Urothelium cell line (cell line): ENCODE measurements around the gene NKIRAS1.
A peak's percentile ranks its signal among the peaks of the same experiment; 100 is the strongest.
"Not testable (repeated sequence)": the region's sequence is repeated elsewhere in the genome, so short reads cannot be mapped to it uniquely, and the experiment has no call there.

Experiments
- DNase-seq: peaks from one replicate; pipeline ENCODE4 v3.0.0; 2011; ENCODE audit warnings: low spot score, mixed read lengths
- FAIRE-seq: peaks from 2 replicates; lab custom pipeline; 2011; peaks lifted over from hg19 to GRCh38; lab: Jason Lieb, UNC

The NKIRAS1 gene

GRCh38 chr3:23911397-23911796 is 5.4 kb downstream of the NKIRAS1 start:
- FAIRE-seq (no peak), DNase-seq (no peak)

GRCh38 chr3:23909341-23909740 is 7.4 kb downstream of the NKIRAS1 start:
- FAIRE-seq (no peak), DNase-seq (no peak)

- FAIRE-seq = no peak
- no peak for DNase-seq
Measured at GRCh38 chr3:23904545-23904944, 12.2 kb downstream of the NKIRAS1 start.

DNA sequence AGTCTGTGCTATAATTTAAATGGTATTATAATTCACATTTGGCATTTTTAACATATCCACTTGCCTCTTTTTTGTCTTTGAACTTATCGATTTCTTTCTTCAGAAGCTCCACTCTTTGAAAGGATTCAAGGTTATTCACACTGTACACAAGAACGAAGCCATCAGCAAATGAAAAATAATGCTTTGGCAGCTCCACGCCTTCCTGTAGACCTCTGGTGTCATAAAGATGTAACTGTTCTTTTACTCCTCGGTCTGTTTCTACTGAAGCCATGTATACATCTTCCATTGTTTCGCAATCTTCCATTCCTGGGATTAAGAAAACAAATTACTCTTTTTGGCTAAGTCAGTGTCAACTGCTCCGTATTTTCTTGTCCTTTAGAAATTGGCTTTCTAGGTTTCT is 16.0 kb downstream of the NKIRAS1 start:
- DNase-seq = no peak
- FAIRE-seq = no peak

- FAIRE-seq (no peak), DNase-seq (no peak)
Measured at GRCh38 chr3:23895181-23895580, 21.6 kb downstream of the NKIRAS1 start.

DNA sequence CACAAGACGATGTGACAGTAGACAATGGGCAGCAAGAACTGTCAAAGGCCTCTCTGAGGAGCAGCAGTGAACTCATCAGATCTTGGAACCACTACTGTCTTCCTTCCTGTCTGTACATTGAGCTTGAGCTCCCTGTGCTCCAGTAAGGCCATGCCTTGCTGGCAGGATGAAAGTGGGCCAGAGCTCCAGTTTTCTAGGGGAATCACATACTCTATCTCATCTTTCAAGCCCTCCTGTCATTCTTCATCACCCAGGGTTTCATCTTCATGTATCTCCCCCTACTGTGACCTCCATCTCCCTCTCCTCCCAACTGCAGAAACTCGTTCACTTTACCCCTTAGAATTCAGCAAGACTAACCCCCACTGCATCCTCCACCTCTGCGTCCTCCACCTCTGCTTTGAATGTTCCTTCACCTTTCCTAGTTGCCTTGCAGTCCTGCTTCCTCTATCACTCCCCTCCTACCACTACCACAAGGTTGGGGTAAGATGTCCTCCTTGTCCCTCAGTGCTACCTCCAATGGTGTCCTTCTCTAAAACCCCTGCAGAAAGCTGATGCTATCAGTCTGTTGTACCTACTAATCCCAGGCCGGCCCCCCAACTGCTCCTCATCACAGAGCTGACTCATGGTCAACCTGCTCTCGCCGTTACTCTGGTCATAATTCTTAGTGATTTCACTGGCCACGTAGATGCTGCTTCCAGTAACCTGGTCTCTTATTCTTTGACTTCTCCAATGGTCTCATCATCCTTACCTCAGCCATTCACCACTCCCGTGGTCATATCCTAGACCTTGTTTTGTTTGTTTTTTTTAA is 22.3 kb downstream of the NKIRAS1 start:
- DNase-seq (no peak), FAIRE-seq (no peak)

GRCh38 chr3:23889950-23890349 is 26.8 kb downstream of the NKIRAS1 start:
- DNase-seq (no peak), FAIRE-seq (no peak)

- no peak for FAIRE-seq
- no peak for DNase-seq
Measured at GRCh38 chr3:23889386-23889785, 27.4 kb downstream of the NKIRAS1 start.

- DNase-seq (no peak), FAIRE-seq (no peak)
Measured at GRCh38 chr3:23888617-23889228, 28.1 kb downstream of the NKIRAS1 start.

GRCh38 chr3:23886311-23886710 is 30.5 kb downstream of the NKIRAS1 start:
- no peak for FAIRE-seq
- no peak for DNase-seq

GRCh38 chr3:23885210-23885609 is 31.6 kb downstream of the NKIRAS1 start:
- no peak for DNase-seq
- no peak for FAIRE-seq

GRCh38 chr3:23884481-23884880 is 32.3 kb downstream of the NKIRAS1 start:
- no peak for FAIRE-seq
- no peak for DNase-seq

GRCh38 chr3:23882487-23882918 is 34.3 kb downstream of the NKIRAS1 start:
- no peak for DNase-seq

DNA sequence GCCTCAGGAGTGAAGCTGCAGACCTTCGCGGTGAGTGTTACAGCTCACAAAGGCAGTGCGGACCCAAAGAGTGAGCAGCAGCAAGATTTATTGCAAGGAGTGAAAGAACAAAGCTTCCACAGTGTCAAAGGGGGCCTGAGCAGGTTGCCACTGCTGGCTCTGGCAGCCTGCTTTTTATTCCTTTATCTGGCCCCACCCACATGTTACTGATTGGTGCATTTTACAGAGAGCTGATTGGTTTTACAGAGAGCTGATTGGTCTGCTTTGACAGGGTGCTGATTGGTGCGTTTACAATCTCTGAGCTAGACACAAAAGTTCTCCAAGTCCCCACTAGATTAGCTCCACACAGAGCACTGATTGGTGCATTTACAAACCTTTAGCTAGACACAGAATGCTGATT is 34.8 kb downstream of the NKIRAS1 start:
- not testable (repeated sequence) for DNase-seq, FAIRE-seq

More at GRCh38 chr3:23882487-23882918, 34.3 kb downstream of the NKIRAS1 start:
- FAIRE-seq = no peak

- FAIRE-seq (no peak), DNase-seq (no peak)
Measured at GRCh38 chr3:23880703-23881339, 36.0 kb downstream of the NKIRAS1 start.

DNA sequence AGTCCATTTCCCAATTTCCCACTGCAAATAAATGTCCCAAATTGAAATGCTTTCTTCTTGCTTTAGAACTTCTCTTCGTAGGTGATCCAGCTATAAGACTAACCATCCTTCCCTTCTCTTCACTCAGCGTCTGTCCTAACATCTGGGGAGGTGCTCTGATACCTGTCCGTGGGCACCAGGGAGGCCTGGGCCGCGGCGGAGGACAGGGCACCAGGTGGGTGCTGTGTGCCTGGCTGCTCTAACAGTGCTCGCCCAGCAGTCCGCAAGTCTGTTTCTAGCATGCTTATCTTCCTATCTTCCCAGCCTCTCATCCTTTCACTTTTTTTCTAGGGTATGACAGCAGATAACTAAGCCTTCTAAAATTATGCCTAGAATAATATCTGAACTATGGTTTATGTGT is 37.3 kb downstream of the NKIRAS1 start:
- no peak for FAIRE-seq
- no peak for DNase-seq

DNA sequence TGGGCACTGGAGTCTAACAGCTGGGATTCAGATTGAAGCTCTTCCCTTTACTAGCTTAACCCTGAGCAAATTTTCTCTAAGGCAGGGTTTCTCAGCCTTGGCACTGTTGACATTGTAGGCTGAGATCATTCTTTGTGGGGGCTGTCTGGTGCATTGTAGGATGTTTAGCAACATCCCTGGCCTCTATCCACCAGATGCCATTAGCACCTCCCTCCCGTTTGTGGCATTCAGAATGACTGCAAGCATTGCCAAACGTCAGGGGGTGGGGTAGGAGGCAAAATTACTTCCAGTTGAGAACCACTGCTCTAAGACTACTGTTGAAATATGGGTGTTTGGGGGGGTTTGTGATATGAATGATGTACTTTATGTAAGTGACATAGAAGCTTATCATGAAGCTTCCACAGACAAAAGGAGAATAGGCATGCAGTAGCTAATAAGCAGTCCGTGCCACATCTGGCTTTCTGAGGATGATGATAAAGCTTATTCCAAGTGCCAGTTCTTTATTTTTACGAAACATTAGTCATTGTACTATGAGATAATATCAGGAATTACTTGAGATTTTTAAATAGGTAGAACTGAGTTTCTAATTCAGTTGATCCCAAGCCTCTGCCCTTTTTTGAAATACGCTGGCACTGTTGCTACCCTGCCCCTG is 39.3 kb downstream of the NKIRAS1 start:
- DNase-seq (peak; percentile 29), FAIRE-seq (no peak)

DNA sequence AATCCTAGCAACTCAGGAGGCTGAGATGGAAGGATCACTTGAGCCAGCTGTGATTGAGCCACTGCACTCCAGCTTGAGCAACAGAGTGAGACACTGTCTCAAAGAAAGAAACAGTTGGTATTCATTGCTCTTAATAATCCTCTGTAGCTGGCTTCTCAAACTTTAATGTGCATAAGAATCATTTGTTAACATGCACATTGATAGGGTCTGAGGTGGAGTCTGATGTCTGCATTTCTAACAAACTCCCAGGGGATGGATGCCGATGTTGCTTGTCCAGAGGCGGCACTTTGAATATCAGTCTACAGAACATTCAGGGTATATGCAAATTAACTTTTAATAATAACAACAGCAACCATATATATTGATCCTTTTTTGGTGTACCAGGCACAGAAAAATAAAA is 39.9 kb downstream of the NKIRAS1 start:
- no peak for DNase-seq
- FAIRE-seq = no peak

DNA sequence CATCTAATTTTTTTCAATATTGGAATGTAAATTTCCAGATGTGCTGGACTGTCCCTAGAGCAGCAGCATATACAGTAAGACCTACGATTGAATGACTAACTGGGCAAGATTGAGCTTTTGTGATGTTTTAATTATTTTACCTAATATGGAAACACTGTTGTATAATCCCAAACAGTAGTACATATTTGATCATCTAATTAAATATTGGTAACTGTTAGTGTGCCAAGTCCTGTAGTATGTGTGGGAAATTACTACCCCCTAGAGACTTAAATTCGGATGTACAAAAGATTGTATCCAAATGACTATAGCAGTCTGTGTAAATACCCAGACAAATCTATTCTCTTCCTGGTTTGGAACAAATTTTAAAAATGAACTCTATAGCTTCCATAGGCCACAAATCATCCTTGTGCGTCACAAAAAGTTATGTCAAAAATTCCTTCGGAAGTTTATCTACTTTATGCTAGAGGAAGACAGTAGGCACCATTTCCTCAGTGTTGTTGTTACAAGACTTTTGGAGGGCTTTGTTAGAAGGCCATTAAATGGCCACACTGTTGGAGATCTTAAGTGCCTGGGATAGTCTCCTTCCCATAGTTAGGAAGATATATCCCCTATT is 41.6 kb downstream of the NKIRAS1 start:
- FAIRE-seq (no peak), DNase-seq (no peak)

- no peak for FAIRE-seq
Measured at GRCh38 chr3:23874359-23875112, 42.3 kb downstream of the NKIRAS1 start.

More at GRCh38 chr3:23874359-23875112, 42.3 kb downstream of the NKIRAS1 start:
- DNase-seq = no peak
